Ishikawa (cell line): ENCODE data around the gene GRIA2.

Experiments
- CEBPB ChIP-seq: IDR thresholded peaks from 2 replicates; pipeline ENCODE4 v1.6.1; 2012
- CREB1 ChIP-seq: IDR thresholded peaks from 2 replicates; pipeline ENCODE4 v1.6.1; 2012; ENCODE audit warnings: low read depth
- EGR1 ChIP-seq: IDR thresholded peaks from 2 replicates; pipeline ENCODE4 v1.6.1; 2012
- EP300 ChIP-seq: IDR thresholded peaks from 2 replicates; pipeline ENCODE4 v1.6.1; 2012; ENCODE audit warnings: borderline replicate concordance
- FOXM1 ChIP-seq: IDR thresholded peaks from 2 replicates; pipeline ENCODE4 v1.6.1; 2012; ENCODE audit warnings: low read depth, borderline replicate concordance
- NFIC ChIP-seq: IDR thresholded peaks from 2 replicates; pipeline ENCODE4 v1.6.1; 2012
- RAD21 ChIP-seq: IDR thresholded peaks from 2 replicates; pipeline ENCODE4 v1.6.1; 2012; ENCODE audit warnings: low read depth
- TAF1 ChIP-seq: IDR thresholded peaks from 2 replicates; pipeline ENCODE4 v1.6.1; 2012; ENCODE audit warnings: low read depth, mild to moderate bottlenecking
- TCF12 ChIP-seq: IDR thresholded peaks from 2 replicates; pipeline ENCODE4 v1.6.1; 2012; ENCODE audit warnings: low read depth
- TEAD4 ChIP-seq: IDR thresholded peaks from 2 replicates; pipeline ENCODE4 v1.6.1; 2012
- YY1 ChIP-seq: IDR thresholded peaks from 2 replicates; pipeline ENCODE4 v1.6.1; 2012; ENCODE audit warnings: low read depth
- ZBTB7A ChIP-seq: IDR thresholded peaks from 2 replicates; pipeline ENCODE4 v1.6.1; 2012; ENCODE audit warnings: low read depth
- TF ChIP-seq, protein P1 (sequence below): IDR thresholded peaks from 2 replicates; pipeline ENCODE4 v1.6.1; 2012
- TF ChIP-seq, protein P2 (sequence below): IDR thresholded peaks from 2 replicates; pipeline ENCODE4 v1.6.1; 2012; ENCODE audit warnings: low read depth, mild to moderate bottlenecking
- TF ChIP-seq, protein P3 (sequence below): IDR thresholded peaks from 2 replicates; pipeline ENCODE4 v1.6.1; 2012

GRIA2 gene

DNA sequence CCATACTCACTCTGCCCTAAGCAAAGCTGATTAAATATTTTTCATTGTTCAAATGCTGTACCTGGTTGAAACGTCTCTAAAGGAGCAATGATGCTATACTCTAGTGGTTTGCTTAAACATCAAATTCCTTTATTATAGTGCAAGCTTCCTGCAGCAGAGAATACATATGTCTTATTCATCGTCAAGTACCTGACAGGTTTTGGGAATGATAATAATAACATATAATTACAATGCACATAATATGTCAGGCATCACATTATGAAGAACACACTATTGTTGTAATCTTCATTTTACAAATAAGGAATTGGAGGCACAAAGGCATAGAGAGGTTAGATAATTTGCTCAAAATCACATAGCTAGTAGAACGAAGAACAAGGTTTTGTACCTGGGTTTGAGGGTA is 151.6 kb downstream of the GRIA2 start:
- TF ChIP-seq EGR1 (no peak), ZBTB7A (no peak), TAF1 (no peak), RAD21 (no peak), NFIC (no peak), YY1 (no peak), TEAD4 (no peak), FOXM1 (no peak), EP300 (no peak), TCF12 (no peak), CREB1 (no peak), CEBPB (no peak)
- TF ChIP-seq, protein P1, sequence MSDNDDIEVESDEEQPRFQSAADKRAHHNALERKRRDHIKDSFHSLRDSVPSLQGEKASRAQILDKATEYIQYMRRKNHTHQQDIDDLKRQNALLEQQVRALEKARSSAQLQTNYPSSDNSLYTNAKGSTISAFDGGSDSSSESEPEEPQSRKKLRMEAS, result no peak
- TF ChIP-seq, protein P2, sequence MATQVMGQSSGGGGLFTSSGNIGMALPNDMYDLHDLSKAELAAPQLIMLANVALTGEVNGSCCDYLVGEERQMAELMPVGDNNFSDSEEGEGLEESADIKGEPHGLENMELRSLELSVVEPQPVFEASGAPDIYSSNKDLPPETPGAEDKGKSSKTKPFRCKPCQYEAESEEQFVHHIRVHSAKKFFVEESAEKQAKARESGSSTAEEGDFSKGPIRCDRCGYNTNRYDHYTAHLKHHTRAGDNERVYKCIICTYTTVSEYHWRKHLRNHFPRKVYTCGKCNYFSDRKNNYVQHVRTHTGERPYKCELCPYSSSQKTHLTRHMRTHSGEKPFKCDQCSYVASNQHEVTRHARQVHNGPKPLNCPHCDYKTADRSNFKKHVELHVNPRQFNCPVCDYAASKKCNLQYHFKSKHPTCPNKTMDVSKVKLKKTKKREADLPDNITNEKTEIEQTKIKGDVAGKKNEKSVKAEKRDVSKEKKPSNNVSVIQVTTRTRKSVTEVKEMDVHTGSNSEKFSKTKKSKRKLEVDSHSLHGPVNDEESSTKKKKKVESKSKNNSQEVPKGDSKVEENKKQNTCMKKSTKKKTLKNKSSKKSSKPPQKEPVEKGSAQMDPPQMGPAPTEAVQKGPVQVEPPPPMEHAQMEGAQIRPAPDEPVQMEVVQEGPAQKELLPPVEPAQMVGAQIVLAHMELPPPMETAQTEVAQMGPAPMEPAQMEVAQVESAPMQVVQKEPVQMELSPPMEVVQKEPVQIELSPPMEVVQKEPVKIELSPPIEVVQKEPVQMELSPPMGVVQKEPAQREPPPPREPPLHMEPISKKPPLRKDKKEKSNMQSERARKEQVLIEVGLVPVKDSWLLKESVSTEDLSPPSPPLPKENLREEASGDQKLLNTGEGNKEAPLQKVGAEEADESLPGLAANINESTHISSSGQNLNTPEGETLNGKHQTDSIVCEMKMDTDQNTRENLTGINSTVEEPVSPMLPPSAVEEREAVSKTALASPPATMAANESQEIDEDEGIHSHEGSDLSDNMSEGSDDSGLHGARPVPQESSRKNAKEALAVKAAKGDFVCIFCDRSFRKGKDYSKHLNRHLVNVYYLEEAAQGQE, result no peak
- TF ChIP-seq, protein P3, sequence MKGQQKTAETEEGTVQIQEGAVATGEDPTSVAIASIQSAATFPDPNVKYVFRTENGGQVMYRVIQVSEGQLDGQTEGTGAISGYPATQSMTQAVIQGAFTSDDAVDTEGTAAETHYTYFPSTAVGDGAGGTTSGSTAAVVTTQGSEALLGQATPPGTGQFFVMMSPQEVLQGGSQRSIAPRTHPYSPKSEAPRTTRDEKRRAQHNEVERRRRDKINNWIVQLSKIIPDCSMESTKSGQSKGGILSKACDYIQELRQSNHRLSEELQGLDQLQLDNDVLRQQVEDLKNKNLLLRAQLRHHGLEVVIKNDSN, result no peak

DNA sequence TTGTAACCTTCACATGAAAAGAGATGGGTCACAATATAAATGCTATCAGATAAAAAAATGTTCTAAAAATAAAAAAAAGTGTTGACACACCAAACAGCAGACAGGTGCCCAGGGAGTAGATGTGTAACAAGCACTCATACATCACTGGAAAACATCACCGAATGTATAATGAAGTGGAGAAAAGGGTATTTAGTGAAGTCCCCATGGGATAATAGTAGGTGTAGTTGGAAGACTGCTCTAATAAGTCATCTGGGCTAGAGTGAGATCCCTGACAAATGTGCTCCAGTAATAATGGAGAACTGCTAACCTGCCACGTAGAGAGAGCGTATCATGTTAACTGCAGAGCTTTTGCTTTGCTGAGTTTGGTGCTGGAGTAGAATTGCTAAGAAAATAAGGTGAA is 152.0 kb downstream of the GRIA2 start:
- TF ChIP-seq, protein P3, result no peak
- TF ChIP-seq, protein P2, result no peak
- TF ChIP-seq EGR1 (no peak), EP300 (no peak), NFIC (no peak), FOXM1 (no peak), CREB1 (no peak), TCF12 (no peak), ZBTB7A (no peak), RAD21 (no peak), YY1 (no peak), CEBPB (no peak), TAF1 (no peak), TEAD4 (no peak)
- TF ChIP-seq, protein P1, result no peak

DNA sequence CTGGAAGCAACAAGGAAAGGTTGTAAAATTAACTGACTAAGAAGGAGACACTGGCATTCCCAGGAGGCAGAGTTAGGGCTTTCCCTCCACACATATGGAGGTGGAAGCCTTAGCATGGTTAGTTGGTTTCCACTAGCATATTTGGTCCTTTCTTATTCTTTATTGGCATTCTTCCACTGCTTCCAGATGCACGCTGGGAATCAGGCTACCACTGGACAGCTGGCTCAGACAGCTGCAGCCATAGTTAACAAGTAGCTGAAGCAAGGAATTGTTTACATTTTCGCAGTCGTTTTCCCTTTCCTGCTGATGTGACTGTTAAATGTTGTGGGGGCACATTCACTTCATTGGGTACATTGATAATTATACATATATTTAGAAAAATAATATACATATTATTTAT is 169.2 kb downstream of the GRIA2 start:
- TF ChIP-seq EP300, result no peak
- TF ChIP-seq, protein P3, result no peak
- no peak for TF ChIP-seq ZBTB7A
- TF ChIP-seq RAD21, result no peak
- no peak for TF ChIP-seq CREB1
- no peak for TF ChIP-seq TEAD4
- TF ChIP-seq TCF12, result no peak
- TF ChIP-seq NFIC, result no peak
- TF ChIP-seq, protein P1, result no peak
- TF ChIP-seq, protein P2, result no peak
- TF ChIP-seq CEBPB, result no peak
- no peak for TF ChIP-seq EGR1
- no peak for TF ChIP-seq TAF1
- no peak for TF ChIP-seq FOXM1
- no peak for TF ChIP-seq YY1

DNA sequence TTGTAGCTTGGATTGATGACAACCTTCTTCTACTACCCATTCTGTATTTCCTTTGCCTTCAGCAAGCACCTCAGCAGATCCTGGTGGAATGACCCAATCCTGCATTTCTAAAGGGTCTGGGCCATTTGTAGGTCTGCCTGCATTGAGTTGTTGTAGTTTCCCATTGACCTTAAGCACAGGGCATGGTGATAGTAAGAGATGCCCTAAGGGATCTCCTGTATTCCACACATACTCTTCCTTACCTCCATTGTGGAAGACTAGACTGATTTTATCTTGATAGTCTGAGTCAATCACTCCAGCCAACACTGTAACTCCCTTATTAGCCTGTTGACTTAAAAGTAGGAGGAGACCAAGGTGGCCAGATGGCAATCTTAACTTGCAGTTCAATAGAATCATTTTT is 184.5 kb downstream of the GRIA2 start:
- TF ChIP-seq RAD21 (no peak), EGR1 (no peak), ZBTB7A (no peak), TCF12 (no peak)
- TF ChIP-seq, protein P1, result no peak
